Measurements from ENCODE around the gene CYLD. TPM values are rescaled to one million over a fixed set of nuclear protein-coding genes. Genes with fewer than 3 reads are reported as not detected.

The CYLD gene
- total RNA-seq, 5 donors from 2014 or later (not counting 1 experiment from before 2014, with no cell fraction given): 243 to 380 (median 294) TPM

GRCh38 chr16:50839356-50839755, 97.5 kb downstream of the CYLD start:
- POLR2A ChIA-PET: no interaction called here

GRCh38 chr16:50839920-50840729, 98.2 kb downstream of the CYLD start:
- no peaks in the 10 kb centered on the region for H3K36me3 Mint-ChIP-seq
- CTCF ChIA-PET: interaction anchor here in 1 of 2 donors (1.4 kb wide), 1 partner anchor 33 kb away, joined by 3 read pairs; no protein-coding TSS in a partner anchor
- ATAC-seq (replicated peaks in 1 of 4) (no peak), DNase-seq (no peak)
- Histone ChIP-seq H3K4me3 (ENCODE audit: control insufficient read depth in 1 of 2, extremely low read depth in 1 of 2, low read length in 1 of 2) (no peak overlapping the region), H3K27me3 (replicated peaks in 1 of 2; ENCODE audit: control insufficient read depth in 2 of 2, extremely low read depth in 1 of 2, insufficient read depth in 2 of 2, low read length in 1 of 2) (peaks cover 0 to 34% of the 10 kb centered on the region in 2 experiments), H3K4me1 (ENCODE audit: control insufficient read depth in 1 of 2, extremely low read depth in 1 of 2, insufficient read depth in 2 of 2, low read length in 2 of 2) (peaks cover 2 to 11% of the 10 kb centered on the region in 2 experiments), H3K36me3 (ENCODE audit: control insufficient read depth in 2 of 2, extremely low read depth in 1 of 2, insufficient read depth in 1 of 2, low read length in 1 of 2) (no peaks in the 10 kb centered on the region), H3K9me3 (no peaks in the 10 kb centered on the region), H3K27ac (ENCODE audit: low read length) (no peak overlapping the region)
- POLR2A ChIA-PET: no interaction called here
- peak overlapping the region; percentile 76 to 83 (median 80) for H3K4me3 Mint-ChIP-seq
- no peaks in the 10 kb centered on the region for H3K9me3 Mint-ChIP-seq
- peaks cover 0 to 9% of the 10 kb centered on the region in 2 donors for H3K27me3 Mint-ChIP-seq
- WGBS (ENCODE audit: insufficient coverage): 88% methylated on average over 16 of the region's 16 CpGs
- H3K27ac Mint-ChIP-seq: no peak overlapping the region
- H3K4me1 Mint-ChIP-seq: peaks cover 17 to 27% (median 19%) of the 10 kb centered on the region in 3 donors

More at GRCh38 chr16:50839356-50839755, 97.5 kb downstream of the CYLD start:
- Histone ChIP-seq H3K9me3 (no peaks in the 10 kb centered on the region), H3K36me3 (ENCODE audit: control insufficient read depth in 2 of 2, extremely low read depth in 1 of 2, insufficient read depth in 1 of 2, low read length in 1 of 2) (no peaks in the 10 kb centered on the region), H3K27me3 (replicated peaks in 1 of 2; ENCODE audit: control insufficient read depth in 2 of 2, extremely low read depth in 1 of 2, insufficient read depth in 2 of 2, low read length in 1 of 2) (peaks cover 0 to 39% of the 10 kb centered on the region in 2 experiments), H3K27ac (ENCODE audit: low read length) (no peak overlapping the region), H3K4me3 (ENCODE audit: control insufficient read depth in 1 of 2, extremely low read depth in 1 of 2, low read length in 1 of 2) (no peak overlapping the region), H3K4me1 (ENCODE audit: control insufficient read depth in 1 of 2, extremely low read depth in 1 of 2, insufficient read depth in 2 of 2, low read length in 2 of 2) (peaks cover 2 to 11% of the 10 kb centered on the region in 2 experiments)
- ATAC-seq (replicated peaks in 1 of 4) (no peak), DNase-seq (no peak)
- Mint-ChIP-seq H3K9me3 (no peaks in the 10 kb centered on the region), H3K27ac (no peak overlapping the region), H3K4me1 (peaks cover 17 to 27% (median 19%) of the 10 kb centered on the region in 3 donors), H3K27me3 (peaks cover 1 to 10% of the 10 kb centered on the region in 2 donors), H3K4me3 (peak overlapping the region in 1 of 3 donors; percentile 83), H3K36me3 (no peaks in the 10 kb centered on the region)
- 86% methylated on average over 4 of the region's 5 CpGs for WGBS (ENCODE audit: insufficient coverage)
- CTCF ChIA-PET: no interaction called here

GRCh38 chr16:50841081-50841886, 99.4 kb downstream of the CYLD start:
- H3K27me3 ChIP-seq (replicated peaks in 1 of 2; ENCODE audit: control insufficient read depth in 2 of 2, extremely low read depth in 1 of 2, insufficient read depth in 2 of 2, low read length in 1 of 2): peaks cover 0 to 30% of the 10 kb centered on the region in 2 experiments
- no peak overlapping the region for H3K27ac Mint-ChIP-seq

GRCh38 chr16:50842013-50842505, 100.2 kb downstream of the CYLD start:
- Mint-ChIP-seq H3K36me3 (no peaks in the 10 kb centered on the region), H3K9me3 (no peaks in the 10 kb centered on the region), H3K27ac (no peak overlapping the region), H3K4me1 (peaks cover 17 to 27% (median 19%) of the 10 kb centered on the region in 3 donors), H3K4me3 (peak overlapping the region in 2 of 3 donors; percentile 29 to 83), H3K27me3 (peaks cover 0 to 9% of the 10 kb centered on the region in 2 donors)
- H3K27me3 ChIP-seq (replicated peaks in 1 of 2; ENCODE audit: control insufficient read depth in 2 of 2, extremely low read depth in 1 of 2, insufficient read depth in 2 of 2, low read length in 1 of 2): peaks cover 0 to 27% of the 10 kb centered on the region in 2 experiments
- H3K9me3 ChIP-seq: no peaks in the 10 kb centered on the region
- no peak overlapping the region for H3K4me3 ChIP-seq (ENCODE audit: control insufficient read depth in 1 of 2, extremely low read depth in 1 of 2, low read length in 1 of 2)
- ChIA-PET POLR2A (no interaction called here), CTCF (interaction anchor here in 1 of 2 donors (1.2 kb wide), 1 partner anchor 17 kb away, joined by 3 read pairs; no protein-coding TSS in a partner anchor)
- no peak overlapping the region for H3K27ac ChIP-seq (ENCODE audit: low read length)
- DNase-seq (no peak), ATAC-seq (replicated peaks in 1 of 4) (no peak)
- H3K36me3 ChIP-seq (ENCODE audit: control insufficient read depth in 2 of 2, extremely low read depth in 1 of 2, insufficient read depth in 1 of 2, low read length in 1 of 2): no peaks in the 10 kb centered on the region
- 92% methylated on average over 14 of the region's 17 CpGs for WGBS (ENCODE audit: insufficient coverage)
- peaks cover 2 to 11% of the 10 kb centered on the region in 2 experiments for H3K4me1 ChIP-seq (ENCODE audit: control insufficient read depth in 1 of 2, extremely low read depth in 1 of 2, insufficient read depth in 2 of 2, low read length in 2 of 2)

More at GRCh38 chr16:50841081-50841886, 99.4 kb downstream of the CYLD start:
- Mint-ChIP-seq H3K36me3 (no peaks in the 10 kb centered on the region), H3K4me1 (peaks cover 17 to 27% (median 19%) of the 10 kb centered on the region in 3 donors), H3K27me3 (peaks cover 0 to 9% of the 10 kb centered on the region in 2 donors), H3K9me3 (no peaks in the 10 kb centered on the region), H3K4me3 (peak overlapping the region; percentile 76 to 83 (median 80))
- ATAC-seq (replicated peaks in 1 of 4): peak; percentile 82 to 94 (median 88)
- peak overlapping the region; percentile 50 to 61 for H3K4me3 ChIP-seq (ENCODE audit: control insufficient read depth in 1 of 2, extremely low read depth in 1 of 2, low read length in 1 of 2)
- H3K9me3 ChIP-seq: no peaks in the 10 kb centered on the region
- CTCF ChIA-PET: interaction anchor here in 1 of 2 donors (1.2 to 1.4 kb wide), 2 partner anchors 16 to 35 kb away, joined by 3 read pairs; no protein-coding TSS in a partner anchor
- peak in 33 of 35 experiments; percentile 3 to 61 (median 30) for DNase-seq
- POLR2A ChIA-PET: no interaction called here
- 14% methylated on average over 29 of the region's 44 CpGs for WGBS (ENCODE audit: insufficient coverage)
- no peaks in the 10 kb centered on the region for H3K36me3 ChIP-seq (ENCODE audit: control insufficient read depth in 2 of 2, extremely low read depth in 1 of 2, insufficient read depth in 1 of 2, low read length in 1 of 2)
- H3K4me1 ChIP-seq (ENCODE audit: control insufficient read depth in 1 of 2, extremely low read depth in 1 of 2, insufficient read depth in 2 of 2, low read length in 2 of 2): peaks cover 2 to 11% of the 10 kb centered on the region in 2 experiments
- no peak overlapping the region for H3K27ac ChIP-seq (ENCODE audit: low read length)

- Histone ChIP-seq H3K4me3 (ENCODE audit: control insufficient read depth in 1 of 2, extremely low read depth in 1 of 2, low read length in 1 of 2) (no peak overlapping the region), H3K9me3 (no peaks in the 10 kb centered on the region), H3K27me3 (replicated peaks in 1 of 2; ENCODE audit: control insufficient read depth in 2 of 2, extremely low read depth in 1 of 2, insufficient read depth in 2 of 2, low read length in 1 of 2) (peaks cover 0 to 23% of the 10 kb centered on the region in 2 experiments), H3K4me1 (ENCODE audit: control insufficient read depth in 1 of 2, extremely low read depth in 1 of 2, insufficient read depth in 2 of 2, low read length in 2 of 2) (peaks cover 2 to 11% of the 10 kb centered on the region in 2 experiments), H3K36me3 (ENCODE audit: control insufficient read depth in 2 of 2, extremely low read depth in 1 of 2, insufficient read depth in 1 of 2, low read length in 1 of 2) (no peaks in the 10 kb centered on the region), H3K27ac (ENCODE audit: low read length) (no peak overlapping the region)
- ChIA-PET CTCF (interaction anchor here in 1 of 2 donors (0.5 kb wide), 1 partner anchor 9 kb away, joined by 3 read pairs; no protein-coding TSS in a partner anchor), POLR2A (no interaction called here)
- no peak for ATAC-seq (replicated peaks in 1 of 4)
- 100% methylated on average over 1 of the region's 4 CpGs for WGBS (ENCODE audit: insufficient coverage)
- Mint-ChIP-seq H3K4me1 (peaks cover 17 to 27% (median 19%) of the 10 kb centered on the region in 3 donors), H3K27ac (no peak overlapping the region), H3K4me3 (peak overlapping the region in 1 of 3 donors; percentile 83), H3K36me3 (no peaks in the 10 kb centered on the region), H3K9me3 (no peaks in the 10 kb centered on the region), H3K27me3 (peaks cover 0 to 11% of the 10 kb centered on the region in 2 donors)
- DNase-seq: no peak
Measured at GRCh38 chr16:50842589-50842988, 100.7 kb downstream of the CYLD start.

- Mint-ChIP-seq H3K27me3 (peaks cover 0 to 17% of the 10 kb centered on the region in 2 donors), H3K27ac (no peak overlapping the region), H3K4me3 (no peak overlapping the region), H3K4me1 (peaks cover 17 to 27% (median 19%) of the 10 kb centered on the region in 3 donors), H3K36me3 (no peaks in the 10 kb centered on the region), H3K9me3 (no peaks in the 10 kb centered on the region)
- CTCF ChIA-PET: no interaction called here
- Histone ChIP-seq H3K4me1 (ENCODE audit: control insufficient read depth in 1 of 2, extremely low read depth in 1 of 2, insufficient read depth in 2 of 2, low read length in 2 of 2) (peaks cover 2 to 11% of the 10 kb centered on the region in 2 experiments), H3K36me3 (ENCODE audit: control insufficient read depth in 2 of 2, extremely low read depth in 1 of 2, insufficient read depth in 1 of 2, low read length in 1 of 2) (no peaks in the 10 kb centered on the region), H3K27ac (ENCODE audit: low read length) (no peak overlapping the region), H3K4me3 (ENCODE audit: control insufficient read depth in 1 of 2, extremely low read depth in 1 of 2, low read length in 1 of 2) (no peak overlapping the region), H3K27me3 (replicated peaks in 1 of 2; ENCODE audit: control insufficient read depth in 2 of 2, extremely low read depth in 1 of 2, insufficient read depth in 2 of 2, low read length in 1 of 2) (peaks cover 0 to 20% of the 10 kb centered on the region in 2 experiments), H3K9me3 (no peaks in the 10 kb centered on the region)
- POLR2A ChIA-PET: no interaction called here
- ATAC-seq (replicated peaks in 1 of 4): no peak
- 78% methylated on average over 1 of the region's 5 CpGs for WGBS (ENCODE audit: insufficient coverage)
- no peak for DNase-seq
Measured at GRCh38 chr16:50844840-50845239, 103.0 kb downstream of the CYLD start.

Measured in T-cell (primary cell).